DOHH2 (cell line): ENCODE results near the gene HMBS.

ENCODE experiments used
- EZH2phosphoT487 ChIP-seq: fragments of 200-600 bp; sonication (generic); IDR thresholded peaks from 2 replicates; pipeline ENCODE4 v1.6.1; 2017; ENCODE audit warnings: borderline replicate concordance, mild to moderate bottlenecking, antibody characterized with exemption, low read length, moderate library complexity, mixed read lengths
- TF ChIP-seq, protein P1 (sequence below): fragments of 200-600 bp; sonication (generic); IDR thresholded peaks from one replicate; pipeline ENCODE4 v1.5.1; 2014; ENCODE audit warnings: antibody characterized with exemption, mild to moderate bottlenecking, low read depth, low read length; ENCODE audit not compliant: poor library complexity, severe bottlenecking

DNA sequence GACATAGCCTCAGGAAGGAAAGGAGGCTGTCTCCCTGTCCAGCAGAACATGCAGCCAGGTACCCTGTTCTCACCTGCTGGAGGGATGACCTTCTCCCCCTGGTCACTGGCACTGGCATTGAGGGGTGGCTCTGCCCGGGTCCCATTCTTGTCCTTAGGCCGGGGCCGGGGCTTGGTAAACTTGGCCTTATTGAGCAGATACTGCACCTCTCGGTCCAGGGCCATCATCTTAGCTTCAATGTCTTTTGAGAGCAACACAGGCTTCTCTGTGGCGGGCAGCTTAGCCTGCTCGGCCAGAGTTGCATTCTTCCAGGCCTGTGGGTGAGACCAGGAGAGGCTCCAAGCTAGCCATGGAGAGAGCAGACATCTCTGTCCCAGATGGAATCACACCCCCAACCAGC lies 38.2 kb upstream of the HMBS start:
- no peak for TF ChIP-seq EZH2phosphoT487
- TF ChIP-seq, protein P1, sequence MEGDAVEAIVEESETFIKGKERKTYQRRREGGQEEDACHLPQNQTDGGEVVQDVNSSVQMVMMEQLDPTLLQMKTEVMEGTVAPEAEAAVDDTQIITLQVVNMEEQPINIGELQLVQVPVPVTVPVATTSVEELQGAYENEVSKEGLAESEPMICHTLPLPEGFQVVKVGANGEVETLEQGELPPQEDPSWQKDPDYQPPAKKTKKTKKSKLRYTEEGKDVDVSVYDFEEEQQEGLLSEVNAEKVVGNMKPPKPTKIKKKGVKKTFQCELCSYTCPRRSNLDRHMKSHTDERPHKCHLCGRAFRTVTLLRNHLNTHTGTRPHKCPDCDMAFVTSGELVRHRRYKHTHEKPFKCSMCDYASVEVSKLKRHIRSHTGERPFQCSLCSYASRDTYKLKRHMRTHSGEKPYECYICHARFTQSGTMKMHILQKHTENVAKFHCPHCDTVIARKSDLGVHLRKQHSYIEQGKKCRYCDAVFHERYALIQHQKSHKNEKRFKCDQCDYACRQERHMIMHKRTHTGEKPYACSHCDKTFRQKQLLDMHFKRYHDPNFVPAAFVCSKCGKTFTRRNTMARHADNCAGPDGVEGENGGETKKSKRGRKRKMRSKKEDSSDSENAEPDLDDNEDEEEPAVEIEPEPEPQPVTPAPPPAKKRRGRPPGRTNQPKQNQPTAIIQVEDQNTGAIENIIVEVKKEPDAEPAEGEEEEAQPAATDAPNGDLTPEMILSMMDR: no peak
